H1 (cell line): Measurements from ENCODE around the gene MACF1. TPM values are rescaled to one million over a fixed set of nuclear protein-coding genes. Genes with fewer than 3 reads are reported as not detected.

Experiments
- CTCF ChIA-PET: fragments of 300-600 bp; sonication (Branson Sonifier 250); formaldehyde crosslinking; loops from one replicate; lab custom pipeline; 2021; ENCODE audit not compliant: partially characterized antibody; lab: Charles Lee
- POLR2A ChIA-PET: fragments of 300-600 bp; sonication (Branson Sonifier 250); formaldehyde crosslinking; loops from one replicate; lab custom pipeline; 2021; ENCODE audit warnings: inconsistent platforms; ENCODE audit not compliant: partially characterized antibody; lab: Charles Lee
- DNase-seq, 2 experiments: peaks; one replicate each; pipeline versions ENCODE4 v3.0.0 to v3.0.0-alpha.2; 2010 to 2022; ENCODE audit warnings: low spot score in 2 of 2, low read depth in 1 of 2, mixed read lengths in 1 of 2
- FAIRE-seq: peaks from 2 replicates; lab custom pipeline; 2011; peaks lifted over from hg19 to GRCh38; lab: Jason Lieb, UNC
- H2AFZ ChIP-seq: 2 replicates; pipeline ENCODE4 v1.8.1; 2012; ENCODE audit warnings: low read length, inconsistent platforms
- H2AK5ac ChIP-seq: 2 replicates; pipeline ENCODE4 v1.6.1; 2013; ENCODE audit warnings: low read depth, low read length
- H2BK120ac ChIP-seq: replicated peaks from 2 replicates; pipeline ENCODE3; 2013; ENCODE audit warnings: low read depth, low read length, inconsistent platforms
- H2BK12ac ChIP-seq: 2 replicates; pipeline ENCODE4 v1.6.1; 2013; ENCODE audit warnings: low read depth, low read length
- H2BK15ac ChIP-seq: 2 replicates; pipeline ENCODE4 v1.6.1; 2013; ENCODE audit warnings: low read length
- H2BK20ac ChIP-seq: 2 replicates; pipeline ENCODE4 v1.6.1; 2013; ENCODE audit warnings: low read length
- H2BK5ac ChIP-seq: 2 replicates; pipeline ENCODE4 v1.6.1; 2013; ENCODE audit warnings: low read depth, low read length
- H3K14ac ChIP-seq: 2 replicates; pipeline ENCODE4 v1.6.1; 2013; ENCODE audit warnings: inconsistent platforms; ENCODE audit not compliant: insufficient read length
- H3K18ac ChIP-seq: 2 replicates; pipeline ENCODE4 v1.6.1; 2013; ENCODE audit warnings: low read length; ENCODE audit errors: extremely low read depth
- H3K23ac ChIP-seq: 2 replicates; pipeline ENCODE4 v1.6.1; 2013; ENCODE audit warnings: inconsistent platforms; ENCODE audit not compliant: insufficient read length
- H3K23me2 ChIP-seq: 2 replicates; pipeline ENCODE4 v1.6.1; 2013; ENCODE audit warnings: low read depth, low read length
- H3K27ac ChIP-seq: 2 replicates; pipeline ENCODE4 v1.6.1; 2011; ENCODE audit warnings: low read depth, low read length, inconsistent platforms
- H3K27me3 ChIP-seq, 4 experiments: replicated peaks in 1 of 4; 1 replicate in 1 of 4; 2 replicates in 3 of 4; pipeline versions ENCODE4 v1.6.1 to v1.8.1; 2011 to 2013; ENCODE audit warnings: low read length in 3 of 4, mild to moderate bottlenecking in 3 of 4, inconsistent platforms in 2 of 4, mixed read lengths in 2 of 4, moderate library complexity in 1 of 4; ENCODE audit not compliant: control insufficient read depth in 3 of 4, insufficient read depth in 3 of 4; ENCODE audit errors: extremely low read depth in 1 of 4
- H3K36me3 ChIP-seq, 4 experiments: 2 replicates each; pipeline versions ENCODE4 v1.6.1 to v1.8.1; 2011 to 2013; ENCODE audit warnings: mild to moderate bottlenecking in 4 of 4, low read length in 3 of 4, moderate library complexity in 2 of 4, control low read depth in 1 of 4, inconsistent platforms in 1 of 4; ENCODE audit not compliant: insufficient read depth in 4 of 4, control insufficient read depth in 2 of 4
- H3K4ac ChIP-seq: replicated peaks from 2 replicates; pipeline ENCODE3; 2013; ENCODE audit warnings: low read length, low read depth, mixed read lengths, inconsistent platforms; ENCODE audit not compliant: insufficient read length
- H3K4me1 ChIP-seq, 4 experiments: replicated peaks in 1 of 4; 1 replicate in 1 of 4; 2 replicates in 3 of 4; pipeline versions ENCODE4 v1.6.1 to v1.8.1; 2011 to 2013; ENCODE audit warnings: low read length in 3 of 4, inconsistent platforms in 2 of 4, mixed read lengths in 1 of 4; ENCODE audit not compliant: insufficient read depth in 4 of 4, control insufficient read depth in 3 of 4
- H3K4me2 ChIP-seq, 2 experiments: 2 replicates each; pipeline versions ENCODE4 v1.6.1 to v1.8.1; 2011 to 2013; ENCODE audit warnings: low read depth in 2 of 2, low read length in 2 of 2, control low read depth in 1 of 2, inconsistent platforms in 1 of 2, mild to moderate bottlenecking in 1 of 2; ENCODE audit not compliant: insufficient read depth in 1 of 2
- H3K4me3 ChIP-seq, 4 experiments: fragments of 200-600, 300-600 bp in 1 of 4; sonication (generic), shearing (Covaris generic), sonication (Bioruptor Twin) in 1 of 4; 2 replicates each; pipeline versions ENCODE4 v1.5.1 to v1.8.1; 2011 to 2016; ENCODE audit warnings: low read length in 4 of 4, low read depth in 3 of 4, control low read depth in 2 of 4, inconsistent platforms in 2 of 4, mild to moderate bottlenecking in 2 of 4, mixed read lengths in 1 of 4, moderate library complexity in 1 of 4; ENCODE audit not compliant: insufficient read depth in 2 of 4; ENCODE audit errors: extremely low read depth in 1 of 4
- H3K56ac ChIP-seq: replicated peaks from 2 replicates; pipeline ENCODE3; 2013; ENCODE audit warnings: low read depth, mild to moderate bottlenecking, mixed read lengths, low read length, inconsistent platforms; ENCODE audit not compliant: insufficient read length
- H3K79me1 ChIP-seq: 2 replicates; pipeline ENCODE4 v1.6.1; 2013; ENCODE audit warnings: low read depth, low read length, control low read depth
- H3K79me2 ChIP-seq, 2 experiments: 2 replicates each; pipeline versions ENCODE4 v1.6.1 to v1.8.1; 2012 to 2013; ENCODE audit warnings: low read length in 2 of 2, mild to moderate bottlenecking in 2 of 2, inconsistent platforms in 1 of 2; ENCODE audit not compliant: insufficient read depth in 2 of 2, control insufficient read depth in 1 of 2
- H3K9ac ChIP-seq, 4 experiments: replicated peaks in 1 of 4; 1 replicate in 1 of 4; 2 replicates in 3 of 4; pipeline versions ENCODE4 v1.6.1 to v1.8.1; 2011 to 2013; ENCODE audit warnings: low read depth in 3 of 4, low read length in 3 of 4, control low read depth in 2 of 4, mild to moderate bottlenecking in 2 of 4, moderate library complexity in 2 of 4, inconsistent platforms in 1 of 4; ENCODE audit errors: extremely low read depth in 1 of 4
- H3K9me3 ChIP-seq, 2 experiments: 2 replicates each; pipeline versions ENCODE4 v1.6.1 to v1.8.1; 2012 to 2013; ENCODE audit warnings: mild to moderate bottlenecking in 2 of 2, moderate library complexity in 2 of 2, control low read depth in 1 of 2, inconsistent platforms in 1 of 2, low read depth in 1 of 2, low read length in 1 of 2, mixed read lengths in 1 of 2; ENCODE audit not compliant: insufficient read depth in 2 of 2
- H4K20me1 ChIP-seq, 2 experiments: replicated peaks in 1 of 2; 2 replicates each; pipeline versions ENCODE3 to v1.8.1; 2011 to 2013; ENCODE audit warnings: inconsistent platforms in 2 of 2, low read length in 2 of 2, mild to moderate bottlenecking in 1 of 2; ENCODE audit not compliant: insufficient read depth in 2 of 2, control insufficient read depth in 1 of 2
- H4K5ac ChIP-seq: 2 replicates; pipeline ENCODE4 v1.6.1; 2013; ENCODE audit warnings: low read length, low read depth, mixed read lengths, inconsistent platforms; ENCODE audit not compliant: insufficient read length
- H4K8ac ChIP-seq: 2 replicates; pipeline ENCODE4 v1.8.0; 2013; ENCODE audit warnings: mild to moderate bottlenecking, moderate library complexity, low read length, inconsistent platforms; ENCODE audit not compliant: insufficient read depth; ENCODE audit errors: extremely low read depth
- H4K91ac ChIP-seq: replicated peaks from 2 replicates; pipeline ENCODE3; 2013; ENCODE audit warnings: low read length, mixed read lengths, inconsistent platforms; ENCODE audit not compliant: insufficient read length
- CEBPB ChIP-seq: IDR thresholded peaks from 2 replicates; pipeline ENCODE4 v1.6.1; 2012; ENCODE audit warnings: low read depth, low read length
- RFX5 ChIP-seq: IDR thresholded peaks from 2 replicates; pipeline ENCODE4 v1.6.1; 2011; ENCODE audit warnings: low read depth, low read length, improper control_type of control experiment, borderline replicate concordance
- WGBS, 2 experiments: shearing (Covaris generic) in 1 of 2; methylation state at CpG; one replicate each; pipeline versions ENCODE4 v1.1.6 to v1.1.7; 2013 to 2015; ENCODE audit warnings: low lambda C conversion rate in 2 of 2, mixed read lengths in 2 of 2, inconsistent platforms in 1 of 2, low coverage in 1 of 2, missing lambda C conversion rate in 1 of 2; ENCODE audit not compliant: insufficient replicate concordance in 2 of 2, insufficient coverage in 1 of 2, insufficient read length in 1 of 2; ENCODE audit errors: extremely low coverage in 1 of 2, missing lambda C conversion rate in 1 of 2; 5-methylcytosine and 5-hydroxymethylcytosine counted together
- polyA plus RNA-seq, 7 experiments: library from polyadenylated mRNA; depleted of rRNA in 3 of 7; stranded (reverse) in 5 of 7; unstranded in 2 of 7; fragments of >200 nt in 5 of 7; fragments of 200-250 nt in 2 of 7; gene quantifications; 1 replicate in 5 of 7; 2 replicates in 1 of 7; 4 replicates in 1 of 7; pipeline versions ENCODE4 v1.2.1 to v1.2.3, GENCODE V29; 2011 to 2013; ENCODE audit warnings: missing spikeins in 2 of 7, mixed read lengths in 2 of 7
- total RNA-seq: library from RNA; stranded (reverse); fragmentation: NEBNext Ultra II Directional; extraction: Animal tissue kit (Norgen Biotek cat#: 25700); gene quantifications from 2 replicates; pipeline ENCODE4 v1.2.1, GENCODE V29; 2021

MACF1 gene
- total and polyA plus RNA-seq, 2 of the 8 experiments (the other 6 are each of a cell fraction or from before 2014, with no cell fraction given) = 59.8 to 285 TPM

GRCh38 chr1:39212499-39212898 is 8.0 kb downstream of the MACF1 start:
- no peak overlapping the region for H3K23ac ChIP-seq
- no peak overlapping the region for H4K91ac ChIP-seq
- H3K14ac ChIP-seq = no peak overlapping the region
- no peak overlapping the region for H3K4ac ChIP-seq
- no peak overlapping the region for H3K56ac ChIP-seq
- no peak overlapping the region for H2BK15ac ChIP-seq
- no peaks in the 10 kb centered on the region for H3K27me3 ChIP-seq
- no peak overlapping the region for H3K4me3 ChIP-seq
- H4K8ac ChIP-seq = no peak overlapping the region
- peaks cover 3 to 5% of the 10 kb centered on the region in 2 experiments for H4K20me1 ChIP-seq
- H2AK5ac ChIP-seq = no peak overlapping the region
- peaks cover 0 to 73% of the 10 kb centered on the region in 2 experiments; a peak in 3 of 4 replicates for H3K79me2 ChIP-seq
- H3K27ac ChIP-seq = no peak overlapping the region
- H3K23me2 ChIP-seq = no peaks in the 10 kb centered on the region
- H2BK5ac ChIP-seq = no peak overlapping the region
- H2BK20ac ChIP-seq = no peak overlapping the region
- no peak overlapping the region for H3K18ac ChIP-seq
- peaks cover 10 to 23% (median 13%) of the 10 kb centered on the region in 4 experiments for H3K4me1 ChIP-seq
- no peak overlapping the region for H3K4me2 ChIP-seq
- no peaks in the 10 kb centered on the region for H3K9me3 ChIP-seq
- CTCF ChIA-PET = interaction anchor here (1.0 to 5.4 kb wide), 6 partner anchors 20 to 113 kb away, joined by 3 to 33 read pairs (median 11); no protein-coding TSS in a partner anchor
- H2BK12ac ChIP-seq = no peak overlapping the region
- no peak overlapping the region for H3K9ac ChIP-seq
- peaks cover 23% of the 10 kb centered on the region for H3K79me1 ChIP-seq
- DNase-seq (no peak), FAIRE-seq (no peak)
- no peak overlapping the region for H2BK120ac ChIP-seq
- no peaks in the 10 kb centered on the region; a peak in 1 of 8 replicates for H3K36me3 ChIP-seq
- H4K5ac ChIP-seq = no peak overlapping the region
- WGBS, 2 experiments = 95% methylated on average over 8 of the region's 8 CpGs; no CpG with 5 or more reads in 1 of the 2 experiments
- TF ChIP-seq RFX5 = no peak
- TF ChIP-seq CEBPB = 0 out of 2 replicates have a peak, but pooled peaks have one; percentile 43
- TF ChIP-seq, all 59 proteins: peak for 1
- H2AFZ ChIP-seq = no peak overlapping the region
- POLR2A ChIA-PET = interaction anchor here (0.6 to 3.0 kb wide), 4 partner anchors 9 to 108 kb away, joined by 3 to 22 read pairs (median 4); partner anchors contain the start of gene MACF1
